MM.1S (cell line): ENCODE measurements around the gene WDR1.

Experiments
- CTCF ChIP-seq: fragments of 300-600 bp; sonication (generic); IDR thresholded peaks from 2 replicates; pipeline ENCODE4 v1.5.1; 2016; ENCODE audit warnings: antibody characterized with exemption, low read length, mixed read lengths
- EZH2 ChIP-seq: fragments of 300-600 bp; sonication (generic); optimal IDR thresholded peaks from 2 replicates; pipeline ENCODE3; 2017; ENCODE audit warnings: low read depth, mild to moderate bottlenecking, antibody characterized with exemption, low read length, mixed read lengths
- EZH2phosphoT487 ChIP-seq: fragments of 300-600 bp; sonication (generic); IDR thresholded peaks from 2 replicates; pipeline ENCODE4 v1.6.1; 2018; ENCODE audit warnings: antibody characterized with exemption, low read length

GRCh38 chr4:10161146-10161545 is 44.5 kb upstream of the WDR1 start:
- no peak for TF ChIP-seq CTCF
- TF ChIP-seq EZH2: no peak
- no peak for TF ChIP-seq EZH2phosphoT487
